Middle frontal gyrus (tissue), 1 donor: ENCODE data around the gene ACAP3.

ENCODE experiments used
- DNase-seq: peaks from one replicate; pipeline ENCODE4 v3.0.0-alpha.2; 2015; ENCODE audit warnings: low spot score; ENCODE audit errors: extremely low spot score

The ACAP3 gene

GRCh38 chr1:1302951-1303509 lies 4.7 kb downstream of the ACAP3 start:
- no peak for DNase-seq

- DNase-seq: no peak
These were observed 5.7 kb downstream of the ACAP3 start for GRCh38 chr1:1302006-1302430.

DNA sequence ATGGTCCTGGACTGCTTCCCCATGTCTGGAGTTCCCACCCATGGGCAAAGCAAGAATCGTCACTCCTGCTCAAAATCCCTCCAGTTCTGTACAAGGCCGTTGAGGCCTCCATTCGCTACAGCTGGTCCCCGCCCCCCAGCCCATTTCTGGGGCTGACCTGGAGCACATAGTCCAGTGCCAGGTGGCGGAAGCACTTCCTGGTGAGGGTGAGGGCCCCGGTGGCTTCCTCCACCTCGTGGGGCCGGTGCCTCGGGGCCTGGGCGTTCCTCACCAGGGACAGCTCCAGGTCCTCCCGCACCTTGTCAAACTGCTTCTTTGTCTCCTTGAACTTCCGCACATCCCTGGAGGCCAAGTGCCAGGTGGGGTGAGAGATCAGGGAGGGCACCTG lies 7.4 kb downstream of the ACAP3 start:
- no peak for DNase-seq

GRCh38 chr1:1299686-1300351 lies 7.9 kb downstream of the ACAP3 start:
- no peak for DNase-seq

DNA sequence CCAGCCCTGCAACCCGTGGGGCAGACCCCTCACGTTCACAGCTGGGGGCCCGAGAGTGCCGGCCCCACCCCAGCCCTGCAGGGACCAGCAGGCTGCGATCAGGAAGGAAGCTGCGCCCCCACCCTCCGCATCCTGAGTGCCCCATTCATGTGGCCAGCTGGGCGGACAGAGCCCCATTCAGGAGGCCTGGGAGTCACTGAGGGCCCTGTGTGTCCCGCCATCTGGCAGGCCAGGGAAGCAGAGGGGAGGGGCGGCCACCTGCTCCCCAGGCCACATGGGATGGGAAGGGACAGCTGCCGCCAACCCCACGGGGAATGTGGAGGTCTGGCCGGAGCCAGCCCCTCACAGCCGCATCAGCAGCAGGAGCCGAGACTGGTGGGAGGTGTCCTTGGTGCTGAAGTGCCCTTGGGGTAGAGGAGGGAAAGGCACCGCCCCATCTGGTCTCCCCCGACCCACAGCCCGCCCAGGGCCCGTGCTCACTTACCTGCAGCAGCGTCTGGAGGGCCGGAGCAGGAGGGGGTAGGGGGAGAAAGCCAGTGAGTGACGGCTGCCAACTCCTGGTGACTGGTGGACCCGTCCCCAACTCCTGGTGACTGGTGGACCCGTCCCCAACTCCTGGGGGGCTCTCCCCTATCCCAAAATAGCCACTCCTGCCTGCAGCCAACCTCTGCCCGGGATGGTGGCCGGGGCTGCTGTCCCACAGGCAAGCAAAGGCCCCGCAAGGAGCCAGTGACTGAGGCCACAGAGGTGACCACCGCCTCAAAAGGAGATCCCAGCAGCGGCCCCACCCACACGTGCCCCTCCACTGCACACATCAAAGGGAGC lies 8.7 kb downstream of the ACAP3 start:
- peak; percentile 82 for DNase-seq

DNA sequence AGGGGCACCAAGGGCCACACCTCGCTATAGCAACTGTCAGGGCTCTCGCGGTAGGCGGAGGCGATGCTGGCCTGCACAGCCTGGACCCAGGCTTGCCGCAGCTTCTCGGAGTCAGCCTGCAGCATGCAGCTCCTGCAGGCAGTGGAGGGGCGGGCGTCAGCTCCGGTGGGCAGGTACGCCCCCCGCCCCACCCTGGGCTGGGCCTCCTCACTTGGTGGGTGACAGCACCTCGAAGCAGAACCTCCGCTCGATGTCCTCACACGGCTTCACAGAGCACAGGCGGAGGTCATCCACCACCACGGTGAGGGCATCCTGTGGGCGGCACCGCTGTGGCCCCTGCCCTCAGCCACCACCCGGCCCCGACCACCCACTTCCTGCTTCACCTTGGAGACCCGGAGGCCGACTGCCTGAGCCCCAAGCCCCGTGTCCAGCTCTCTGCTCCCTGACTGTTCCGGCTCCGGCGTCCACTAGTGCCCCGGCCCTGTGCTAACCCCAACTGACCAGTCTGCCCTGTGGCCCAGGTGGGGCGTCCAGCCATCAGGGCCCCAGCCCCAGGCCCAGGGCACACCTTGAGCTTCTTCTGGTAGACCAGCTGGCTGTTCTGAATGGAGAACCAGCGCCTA lies 9.8 kb downstream of the ACAP3 start:
- no peak for DNase-seq

DNA sequence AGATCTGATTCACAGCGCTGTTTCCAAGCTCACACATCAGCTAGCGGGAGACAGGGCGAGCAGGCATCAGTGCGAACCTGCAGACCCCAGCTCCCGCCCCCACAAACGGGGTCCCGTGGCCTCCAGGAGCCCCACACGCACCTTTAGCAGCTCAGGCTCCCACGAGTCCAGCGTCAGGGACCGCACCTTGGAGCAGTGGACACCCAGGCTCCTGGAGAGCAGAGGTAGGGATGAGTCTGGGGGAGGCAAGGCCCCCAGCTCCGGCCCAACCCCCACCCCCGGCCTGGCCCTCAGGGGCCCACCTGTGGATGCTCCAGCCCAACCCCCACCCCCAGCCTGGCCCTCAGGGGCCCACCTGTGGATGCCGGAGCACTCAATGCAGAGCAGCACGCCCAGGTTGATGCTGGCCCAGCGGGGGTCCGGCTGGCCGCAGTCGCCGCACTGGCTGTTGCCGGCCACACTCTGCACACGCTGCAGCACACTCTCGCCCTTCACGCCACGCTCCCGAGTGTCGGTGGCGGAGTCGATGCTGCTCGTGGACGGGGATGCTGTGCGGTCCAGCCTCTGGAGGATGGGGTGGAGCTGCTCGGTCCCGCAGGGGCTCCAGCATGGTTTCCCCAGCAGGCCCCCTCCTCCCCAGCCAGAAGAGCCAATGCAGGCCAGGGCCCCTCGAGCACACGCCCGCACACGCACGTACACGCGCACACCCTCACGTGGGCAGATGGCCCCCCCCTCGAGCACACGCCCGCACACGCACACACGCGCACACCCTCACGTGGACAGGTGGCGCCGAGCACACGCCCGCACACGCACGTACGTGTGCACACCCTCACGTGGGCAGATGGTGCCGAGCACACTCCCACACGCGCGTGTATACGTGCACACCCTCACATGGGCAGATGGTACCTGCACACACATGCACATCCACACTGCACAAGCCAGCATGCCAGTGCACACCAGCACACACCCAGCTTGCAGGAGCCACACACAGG lies 11.4 kb downstream of the ACAP3 start:
- DNase-seq: no peak

- DNase-seq: no peak
These were observed 12.4 kb downstream of the ACAP3 start for GRCh38 chr1:1295154-1295923.

DNA sequence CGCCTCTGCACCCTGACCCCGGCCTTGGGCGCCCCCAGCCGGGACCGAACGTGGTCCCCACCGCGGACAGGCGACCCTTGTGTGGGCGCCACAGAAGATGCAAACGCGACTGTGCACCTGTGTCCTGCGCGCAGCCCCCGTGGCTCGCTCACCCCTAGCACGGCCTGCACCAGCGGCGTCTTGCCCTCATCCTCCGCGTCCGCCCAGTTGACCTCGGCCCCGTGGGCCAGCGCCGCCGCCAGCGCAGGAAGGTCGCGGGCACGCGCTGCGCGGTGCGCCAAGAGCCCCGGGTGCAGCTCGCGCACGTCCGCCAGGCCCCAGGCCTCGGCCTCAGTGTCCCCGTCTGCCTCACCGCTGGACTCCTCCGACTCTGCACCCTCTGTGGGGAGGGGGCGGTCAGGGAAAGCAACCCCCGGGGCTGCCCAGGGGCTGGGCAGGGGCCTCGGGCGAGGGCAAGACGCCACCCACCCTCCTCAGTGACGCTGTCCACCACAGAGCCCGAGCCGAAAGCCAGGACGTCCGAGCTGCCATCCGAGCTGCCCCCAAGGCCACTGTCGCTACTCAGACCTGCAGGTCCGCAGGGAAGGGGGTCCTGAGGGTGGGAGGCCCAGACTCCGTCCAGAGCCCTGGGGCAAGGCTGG lies 13.4 kb downstream of the ACAP3 start:
- no peak for DNase-seq

GRCh38 chr1:1293263-1294249 lies 14.2 kb downstream of the ACAP3 start:
- DNase-seq: no peak

GRCh38 chr1:1292851-1293250 lies 14.9 kb downstream of the ACAP3 start:
- no peak for DNase-seq

GRCh38 chr1:1292442-1292779 lies 15.3 kb downstream of the ACAP3 start:
- no peak for DNase-seq

DNA sequence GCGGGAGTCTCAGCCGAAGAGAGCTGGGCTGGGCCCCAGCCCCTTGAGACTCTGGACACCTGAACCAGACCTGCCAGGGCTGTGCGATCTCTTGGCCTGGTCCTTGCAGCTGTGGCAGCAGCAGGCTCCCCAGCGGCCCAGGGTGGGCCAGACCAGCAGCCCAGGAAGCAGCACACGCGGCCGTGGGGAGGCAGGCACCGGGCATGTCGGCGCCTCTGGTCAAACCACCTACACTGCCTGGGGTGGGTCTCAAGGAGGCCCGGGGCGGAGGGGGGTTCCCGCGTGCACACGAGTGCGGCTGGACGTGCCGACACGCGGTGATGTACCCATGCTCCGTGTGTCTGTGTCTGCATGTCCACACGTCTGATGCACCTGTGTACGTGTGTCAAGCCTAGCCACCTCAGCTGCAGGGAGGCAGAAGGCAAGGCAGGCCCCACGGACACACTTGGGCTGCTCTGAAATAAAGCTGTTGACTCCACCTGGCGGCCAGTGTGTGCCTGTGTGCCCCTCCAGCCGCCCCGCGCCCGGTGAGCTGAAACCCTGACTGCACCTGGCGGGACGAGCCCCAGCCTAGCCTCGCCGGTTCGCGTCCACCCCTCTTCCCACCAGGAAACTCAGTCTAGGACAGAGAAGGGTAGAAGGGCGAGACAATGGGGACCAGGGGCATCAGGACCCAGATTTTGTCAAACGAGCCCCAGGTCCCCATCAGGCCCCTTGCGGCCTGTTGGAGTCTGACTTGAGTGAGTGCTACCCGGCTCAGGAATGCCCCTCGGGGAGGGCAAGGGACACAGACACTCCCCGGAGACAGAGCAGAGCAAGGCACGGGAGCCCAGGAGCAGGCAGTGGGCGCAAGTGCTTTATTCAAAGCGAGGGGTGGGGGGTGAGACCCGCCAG lies 15.9 kb downstream of the ACAP3 start:
- DNase-seq: no peak

GRCh38 chr1:1291023-1291528 lies 16.7 kb downstream of the ACAP3 start:
- no peak for DNase-seq

GRCh38 chr1:1290238-1290731 lies 17.4 kb downstream of the ACAP3 start:
- no peak for DNase-seq

GRCh38 chr1:1287288-1288110 lies 20.2 kb downstream of the ACAP3 start:
- DNase-seq: no peak
